Lung (tissue), 12 donors: Measurements from ENCODE around the gene KIF26A. TPM values are rescaled to one million over a fixed set of nuclear protein-coding genes. Genes with fewer than 3 reads are reported as not detected.

Source experiments
- ATAC-seq: fragments of 200-7000 bp; cut with Tn5 transposase; one replicate; pipeline ENCODE4 v1.9.1; 2020; ENCODE audit warnings: moderate number of reproducible peaks; ENCODE audit not compliant: insufficient read depth, low FRiP score
- DNase-seq, 3 donors: peaks; one replicate each; pipeline ENCODE4 v3.0.0-alpha.2; 2013 to 2017
- H3K27ac ChIP-seq, 2 donors: one replicate each; pipeline ENCODE4 v1.5.1; 2013; ENCODE audit warnings: mild to moderate bottlenecking in 2 of 2, moderate library complexity in 2 of 2, control low read depth in 1 of 2, inconsistent platforms in 1 of 2, low read depth in 1 of 2, low read length in 1 of 2
- H3K27me3 ChIP-seq, 3 donors: one replicate each; pipeline ENCODE4 v1.5.1; 2013; ENCODE audit warnings: low read length in 2 of 3; ENCODE audit not compliant: control insufficient read depth in 3 of 3, insufficient read depth in 3 of 3
- H3K36me3 ChIP-seq, 4 donors: one replicate each; pipeline ENCODE4 v1.5.1; 2013; ENCODE audit warnings: low read length in 4 of 4, mild to moderate bottlenecking in 1 of 4, moderate library complexity in 1 of 4; ENCODE audit not compliant: control insufficient read depth in 4 of 4, insufficient read depth in 4 of 4
- H3K4me1 ChIP-seq, 5 donors: one replicate each; pipeline ENCODE4 v1.5.1; 2013; ENCODE audit warnings: low read length in 5 of 5, mild to moderate bottlenecking in 2 of 5, moderate library complexity in 1 of 5; ENCODE audit not compliant: control insufficient read depth in 5 of 5, insufficient read depth in 5 of 5
- H3K4me3 ChIP-seq: one replicate; pipeline ENCODE4 v1.5.1; 2013; ENCODE audit warnings: mild to moderate bottlenecking, control low read depth, moderate library complexity
- H3K9ac ChIP-seq, 2 donors: one replicate each; pipeline ENCODE4 v1.5.1; 2013; ENCODE audit warnings: low read length in 2 of 2, control low read depth in 1 of 2; ENCODE audit not compliant: insufficient read depth in 1 of 2
- H3K9me3 ChIP-seq, 4 donors: one replicate each; pipeline ENCODE4 v1.5.1; 2013; ENCODE audit warnings: low read length in 3 of 4, mild to moderate bottlenecking in 1 of 4, moderate library complexity in 1 of 4; ENCODE audit not compliant: control insufficient read depth in 4 of 4, insufficient read depth in 3 of 4
- WGBS, 2 donors: extraction: QIAGEN DNeasy Blood & Tissue Kit; methylation state at CpG; one replicate each; pipeline ENCODE4 v1.1.7; 2013; 5-methylcytosine and 5-hydroxymethylcytosine counted together
- polyA plus RNA-seq, 2 donors: library from polyadenylated mRNA; stranded (reverse); fragments of 200-250 nt; gene quantifications; one replicate each; pipeline ENCODE4 v1.2.1, GENCODE V29; 2013
- total RNA-seq, 2 donors: library from RNA; depleted of rRNA in 1 of 2; stranded (reverse); fragments of >200 nt in 1 of 2; gene quantifications; one replicate each; pipeline ENCODE4 v1.2.1, GENCODE V29; 2014 to 2021
- TF ChIP-seq, protein P1 (sequence below): IDR thresholded peaks from 2 replicates; pipeline ENCODE4 v1.5.1; 2012; ENCODE audit warnings: mild to moderate bottlenecking; ENCODE audit errors: control extremely low read depth, extremely low read depth
- donor health status: control.
- donor health status: control.
- donor health status: Bipolar disorder and iron deficiency.
- donor health status: healthy.
- donor health status: DM: yes; HTN: yes; CAD: no.

KIF26A gene
- total and polyA plus RNA-seq, 4 donors: 2.4 to 11.4 (median 4.5) TPM

DNA sequence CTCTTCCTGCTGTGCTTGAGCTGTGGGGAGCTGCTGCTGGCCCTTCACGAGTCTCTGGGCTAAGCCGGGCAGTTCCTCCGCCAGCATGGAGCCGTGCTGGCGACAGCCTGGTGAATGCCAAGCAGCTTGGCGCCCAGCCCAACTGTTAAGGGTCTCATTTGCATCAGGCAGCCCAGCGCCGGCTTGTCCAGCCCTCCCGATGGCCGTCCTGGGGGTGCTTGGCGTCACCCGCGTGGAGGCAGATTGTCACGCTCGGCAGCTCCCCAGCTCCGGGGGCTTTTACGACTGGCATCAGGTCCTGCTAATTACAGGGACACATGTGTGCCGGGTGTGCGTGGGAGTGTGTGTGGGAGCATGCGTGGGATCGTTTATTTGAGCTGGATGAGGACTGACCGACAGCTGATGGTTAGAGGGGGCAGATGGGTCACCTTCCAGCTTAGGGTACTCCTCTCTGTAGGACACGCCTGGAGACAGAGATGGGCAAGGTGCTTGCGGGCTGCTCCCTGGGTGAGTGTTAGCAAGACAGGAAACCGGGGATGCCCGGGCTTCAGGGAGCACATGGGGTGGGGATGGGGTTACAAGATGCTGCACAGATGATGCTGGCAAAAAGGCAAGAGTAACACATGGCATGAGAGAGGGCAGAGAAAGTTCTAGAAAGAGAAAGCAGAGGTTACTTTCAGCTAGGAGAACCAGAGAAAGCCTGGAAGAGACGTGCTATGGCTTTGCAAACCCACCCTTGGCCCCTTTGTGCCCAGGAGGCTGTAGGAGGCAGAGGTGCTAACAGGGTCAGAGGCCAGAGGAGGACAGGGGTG is 64.1 kb downstream of the KIF26A start:
- peaks cover 0 to 25% (median 4%) of the 10 kb centered on the region in 5 donors for H3K4me1 ChIP-seq
- DNase-seq: peak in 1 of 3 donors; percentile 63
- no peak for ATAC-seq
- no peaks in the 10 kb centered on the region for H3K9me3 ChIP-seq
- no peak overlapping the region for H3K4me3 ChIP-seq
- TF ChIP-seq, protein P1, sequence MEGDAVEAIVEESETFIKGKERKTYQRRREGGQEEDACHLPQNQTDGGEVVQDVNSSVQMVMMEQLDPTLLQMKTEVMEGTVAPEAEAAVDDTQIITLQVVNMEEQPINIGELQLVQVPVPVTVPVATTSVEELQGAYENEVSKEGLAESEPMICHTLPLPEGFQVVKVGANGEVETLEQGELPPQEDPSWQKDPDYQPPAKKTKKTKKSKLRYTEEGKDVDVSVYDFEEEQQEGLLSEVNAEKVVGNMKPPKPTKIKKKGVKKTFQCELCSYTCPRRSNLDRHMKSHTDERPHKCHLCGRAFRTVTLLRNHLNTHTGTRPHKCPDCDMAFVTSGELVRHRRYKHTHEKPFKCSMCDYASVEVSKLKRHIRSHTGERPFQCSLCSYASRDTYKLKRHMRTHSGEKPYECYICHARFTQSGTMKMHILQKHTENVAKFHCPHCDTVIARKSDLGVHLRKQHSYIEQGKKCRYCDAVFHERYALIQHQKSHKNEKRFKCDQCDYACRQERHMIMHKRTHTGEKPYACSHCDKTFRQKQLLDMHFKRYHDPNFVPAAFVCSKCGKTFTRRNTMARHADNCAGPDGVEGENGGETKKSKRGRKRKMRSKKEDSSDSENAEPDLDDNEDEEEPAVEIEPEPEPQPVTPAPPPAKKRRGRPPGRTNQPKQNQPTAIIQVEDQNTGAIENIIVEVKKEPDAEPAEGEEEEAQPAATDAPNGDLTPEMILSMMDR: no peak
- no peaks in the 10 kb centered on the region for H3K36me3 ChIP-seq
- WGBS, 2 donors: 50 to 70% methylated on average over 27 of the region's 27 CpGs
- no peak overlapping the region for H3K27ac ChIP-seq
- H3K9ac ChIP-seq: no peak overlapping the region
- no peaks in the 10 kb centered on the region for H3K27me3 ChIP-seq

DNA sequence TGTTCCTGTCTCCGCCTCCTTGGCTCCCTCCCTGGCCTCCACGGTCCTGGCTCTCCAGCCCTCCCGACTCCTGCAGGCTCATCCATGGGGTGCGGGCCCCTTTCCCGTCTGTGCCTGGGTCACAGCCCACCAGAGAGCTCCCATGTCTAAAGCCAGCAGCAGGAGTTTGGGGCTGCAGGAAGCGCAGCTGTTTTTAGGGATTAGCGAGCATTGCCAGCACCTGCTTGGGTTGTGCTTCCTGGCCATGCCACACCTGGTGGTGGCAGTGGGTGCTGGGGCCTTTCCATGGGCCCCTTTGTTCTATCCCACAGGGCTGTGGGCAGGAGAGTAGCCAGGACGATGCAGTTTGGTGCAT is 64.7 kb downstream of the KIF26A start:
- no peak overlapping the region for H3K4me3 ChIP-seq
- H3K4me1 ChIP-seq: peaks cover 0 to 25% (median 4%) of the 10 kb centered on the region in 5 donors
- no peak overlapping the region for H3K27ac ChIP-seq
- DNase-seq: no peak
- H3K36me3 ChIP-seq: no peaks in the 10 kb centered on the region
- no peak for ATAC-seq
- H3K9me3 ChIP-seq: no peaks in the 10 kb centered on the region
- H3K9ac ChIP-seq: no peak overlapping the region
- WGBS, 2 donors: 79 to 81% methylated on average over 8 of the region's 8 CpGs
- no peaks in the 10 kb centered on the region for H3K27me3 ChIP-seq
- TF ChIP-seq, protein P1: no peak

DNA sequence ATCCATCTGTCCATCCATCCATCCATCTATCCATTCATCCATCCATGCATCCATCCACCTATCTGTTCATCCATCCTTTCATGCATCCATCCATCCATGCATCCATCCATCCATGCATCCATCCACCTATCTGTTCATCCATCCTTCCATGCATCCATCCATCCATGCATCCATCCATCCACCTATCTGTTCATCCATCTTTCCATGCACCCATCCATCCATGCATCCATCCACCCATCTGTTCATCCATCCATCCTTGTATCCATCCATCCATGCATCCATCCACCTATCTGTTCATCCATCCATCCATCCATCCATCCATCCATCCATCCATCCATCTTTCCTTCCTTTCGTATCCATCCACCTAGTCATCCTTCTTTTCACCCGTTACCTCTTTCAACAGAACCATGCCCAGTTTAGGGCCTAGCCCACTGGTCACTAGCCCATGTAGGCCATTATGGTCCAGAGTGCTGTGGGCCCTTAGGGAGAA is 66.3 kb downstream of the KIF26A start:
- H3K36me3 ChIP-seq: no peaks in the 10 kb centered on the region
- no peaks in the 10 kb centered on the region for H3K9me3 ChIP-seq
- H3K27ac ChIP-seq: no peak overlapping the region
- TF ChIP-seq, protein P1: no peak
- H3K9ac ChIP-seq: no peak overlapping the region
- peaks cover 0 to 25% (median 4%) of the 10 kb centered on the region in 5 donors for H3K4me1 ChIP-seq
- no peaks in the 10 kb centered on the region for H3K27me3 ChIP-seq
- no peak overlapping the region for H3K4me3 ChIP-seq
- ATAC-seq (no peak), DNase-seq (no peak)
- WGBS, 2 donors: 97% methylated on average over 2 of the region's 2 CpGs

DNA sequence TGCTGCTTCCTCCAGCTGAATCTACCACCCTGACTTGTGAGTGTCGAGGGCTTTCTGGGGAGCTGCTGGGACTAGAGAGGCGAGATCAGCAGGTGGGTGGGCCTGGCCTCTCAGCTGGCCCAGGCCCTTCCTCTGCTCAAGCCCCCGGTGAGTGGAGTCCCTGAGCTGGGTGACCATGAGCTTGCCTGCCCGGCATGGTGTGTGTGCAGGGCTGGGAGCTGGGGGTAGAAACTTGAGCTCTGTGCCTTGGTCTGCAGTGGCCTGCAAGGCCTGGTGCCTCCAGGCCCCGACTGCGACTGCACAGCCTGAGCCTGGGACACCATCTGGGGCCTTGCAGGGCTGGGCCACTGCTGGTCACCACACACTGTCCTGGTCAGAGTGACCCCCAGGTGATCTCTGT is 67.4 kb downstream of the KIF26A start:
- TF ChIP-seq, protein P1: no peak
- no peak for ATAC-seq

More for the DNA sequence above, 67.4 kb downstream of the KIF26A start:
- no peaks in the 10 kb centered on the region for H3K36me3 ChIP-seq
- H3K4me3 ChIP-seq: no peak overlapping the region
- no peaks in the 10 kb centered on the region for H3K27me3 ChIP-seq
- no peak overlapping the region for H3K27ac ChIP-seq
- peaks cover 0 to 25% (median 4%) of the 10 kb centered on the region in 5 donors for H3K4me1 ChIP-seq
- H3K9me3 ChIP-seq: no peaks in the 10 kb centered on the region
- no peak for DNase-seq
- no peak overlapping the region for H3K9ac ChIP-seq
- WGBS, 2 donors: 77 to 85% methylated on average over 6 of the region's 6 CpGs
